Stimulated activated CD4-positive, alpha-beta T cell treated with anti-CD3 and anti-CD28 coated beads, Interleukin-2, amount 100 ng/mL, for 48 hours (primary cell): ENCODE data around the gene ARL6IP4.

Experiments used
- DNase-seq, 2 donors: peaks; one replicate each; pipeline ENCODE4 v3.0.0-alpha.2; 2020

Gene ARL6IP4

DNA sequence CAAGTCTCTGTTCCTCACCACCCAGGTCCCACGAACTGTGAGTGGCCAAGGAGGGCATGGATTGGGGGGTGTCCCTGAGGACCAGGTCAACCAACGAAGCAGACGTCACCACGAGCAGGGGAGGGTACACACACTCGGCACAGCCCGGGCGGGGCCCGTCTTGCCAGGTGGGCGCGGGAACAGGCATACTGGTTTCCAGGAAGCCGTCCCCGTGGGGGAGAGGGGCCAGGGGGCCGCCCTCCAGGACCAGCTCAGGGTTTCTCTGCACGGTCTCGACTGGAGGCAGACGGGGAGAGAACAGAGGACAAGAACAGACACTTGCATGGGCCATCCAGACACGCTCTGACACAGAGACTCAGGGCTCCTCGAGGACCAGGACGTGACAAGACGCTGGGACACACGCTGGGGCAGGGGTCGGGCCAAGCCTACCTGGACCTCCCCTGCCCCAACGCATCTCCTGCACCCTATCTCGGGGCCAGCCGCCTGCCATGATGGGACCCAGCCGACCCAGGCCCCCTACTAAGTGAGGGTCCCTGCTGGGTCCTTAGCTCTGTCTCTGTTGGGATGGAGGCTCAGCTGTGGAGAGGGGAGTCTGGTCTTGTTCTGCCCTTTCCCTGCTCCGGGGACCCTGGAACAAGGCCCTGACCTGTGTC is 11.3 kb downstream of the ARL6IP4 start:
- DNase-seq: no peak

DNA sequence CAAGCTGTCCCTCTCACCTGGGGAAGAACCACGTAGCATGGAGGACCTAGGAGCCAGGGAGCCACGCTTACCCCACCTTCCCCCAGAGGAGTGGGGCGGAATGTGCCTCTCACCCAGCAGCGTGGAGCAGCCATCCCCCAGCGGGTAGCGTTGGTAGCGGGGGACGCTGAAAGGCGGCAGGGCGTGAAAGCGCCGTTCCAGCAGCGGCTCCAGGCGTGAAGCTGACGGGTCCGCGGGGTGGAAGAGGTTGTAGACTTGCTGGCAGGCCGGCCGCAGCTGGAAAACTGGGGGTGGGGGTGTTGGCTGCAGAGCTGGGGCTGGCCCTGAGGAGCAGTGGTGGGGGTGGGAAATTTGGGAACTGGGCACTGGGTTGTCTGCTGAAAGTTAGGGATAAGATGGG is 11.9 kb downstream of the ARL6IP4 start:
- no peak for DNase-seq

- DNase-seq: no peak
These were observed 13.7 kb downstream of the ARL6IP4 start for GRCh38 chr12:122994140-122994675.

GRCh38 chr12:122994781-122995502 is 14.5 kb downstream of the ARL6IP4 start:
- no peak for DNase-seq

DNA sequence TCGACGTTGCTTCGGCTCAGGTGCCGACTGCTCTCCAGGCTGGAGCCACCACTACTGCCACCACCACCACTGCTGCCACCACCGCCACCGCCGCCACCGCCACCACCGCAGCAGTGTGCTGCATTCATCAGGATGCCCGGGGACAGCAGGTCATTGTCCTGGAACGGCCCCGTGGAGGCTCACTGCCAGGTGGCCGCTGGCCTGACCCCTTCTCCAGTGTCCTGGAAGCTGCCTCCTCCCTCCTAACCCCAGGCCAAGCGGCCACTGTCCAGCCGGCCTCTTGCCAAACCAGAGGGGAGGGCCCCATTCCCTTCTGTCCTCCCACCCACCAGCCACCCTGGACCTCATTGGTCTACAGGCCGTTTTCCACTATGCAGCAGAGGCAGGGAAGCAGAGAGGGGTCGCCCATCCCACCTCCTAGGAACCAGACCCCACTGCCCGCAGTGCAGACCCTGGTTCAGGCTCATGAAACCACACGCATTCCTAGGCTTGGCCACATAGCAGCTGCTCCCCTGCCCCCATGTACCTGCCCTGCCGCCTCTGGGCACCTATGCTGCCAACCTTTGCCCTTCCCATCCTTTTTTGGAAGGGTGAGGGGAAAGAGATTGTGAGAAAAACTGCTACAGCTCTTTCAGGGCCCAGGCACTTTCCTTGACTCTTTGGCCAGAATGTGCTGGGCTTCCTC is 15.2 kb downstream of the ARL6IP4 start:
- no peak for DNase-seq

- DNase-seq: no peak
These were observed 15.7 kb downstream of the ARL6IP4 start for GRCh38 chr12:122996188-122996601.

DNA sequence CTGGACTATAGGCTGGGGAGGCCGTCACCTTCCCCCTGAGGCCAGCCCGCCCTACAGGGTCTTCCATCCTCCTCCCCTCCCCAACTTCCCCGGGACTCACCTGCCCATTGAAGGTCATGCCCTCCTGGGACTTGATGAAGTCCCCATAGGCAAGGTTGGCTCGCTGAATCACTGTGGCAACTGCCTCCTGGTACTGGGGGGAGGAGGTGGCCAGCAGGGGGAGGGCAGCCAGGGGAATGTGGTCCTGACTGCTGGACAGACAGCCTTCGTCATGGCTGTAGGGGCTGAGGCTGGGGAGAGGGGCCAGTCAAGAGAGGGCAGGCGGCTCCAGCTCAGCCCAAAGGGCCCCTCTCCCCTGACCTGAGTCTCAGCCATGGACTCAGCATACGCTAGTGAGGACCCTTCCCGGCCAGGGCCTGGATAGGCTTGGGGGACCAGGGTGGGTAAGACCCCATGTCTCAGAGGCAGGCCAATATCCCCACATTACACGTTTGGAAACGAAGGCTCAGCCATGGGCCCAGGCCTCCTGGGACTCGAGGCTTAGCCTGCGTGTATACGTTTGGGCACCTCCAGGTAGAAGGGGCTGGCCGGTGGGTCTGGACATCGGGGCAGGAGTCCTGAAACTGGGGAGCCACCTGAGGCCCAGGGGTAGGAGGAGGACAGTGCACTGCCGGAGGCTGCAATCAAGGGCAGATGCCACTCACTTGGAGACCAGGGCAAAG is 16.3 kb downstream of the ARL6IP4 start:
- DNase-seq: no peak

DNA sequence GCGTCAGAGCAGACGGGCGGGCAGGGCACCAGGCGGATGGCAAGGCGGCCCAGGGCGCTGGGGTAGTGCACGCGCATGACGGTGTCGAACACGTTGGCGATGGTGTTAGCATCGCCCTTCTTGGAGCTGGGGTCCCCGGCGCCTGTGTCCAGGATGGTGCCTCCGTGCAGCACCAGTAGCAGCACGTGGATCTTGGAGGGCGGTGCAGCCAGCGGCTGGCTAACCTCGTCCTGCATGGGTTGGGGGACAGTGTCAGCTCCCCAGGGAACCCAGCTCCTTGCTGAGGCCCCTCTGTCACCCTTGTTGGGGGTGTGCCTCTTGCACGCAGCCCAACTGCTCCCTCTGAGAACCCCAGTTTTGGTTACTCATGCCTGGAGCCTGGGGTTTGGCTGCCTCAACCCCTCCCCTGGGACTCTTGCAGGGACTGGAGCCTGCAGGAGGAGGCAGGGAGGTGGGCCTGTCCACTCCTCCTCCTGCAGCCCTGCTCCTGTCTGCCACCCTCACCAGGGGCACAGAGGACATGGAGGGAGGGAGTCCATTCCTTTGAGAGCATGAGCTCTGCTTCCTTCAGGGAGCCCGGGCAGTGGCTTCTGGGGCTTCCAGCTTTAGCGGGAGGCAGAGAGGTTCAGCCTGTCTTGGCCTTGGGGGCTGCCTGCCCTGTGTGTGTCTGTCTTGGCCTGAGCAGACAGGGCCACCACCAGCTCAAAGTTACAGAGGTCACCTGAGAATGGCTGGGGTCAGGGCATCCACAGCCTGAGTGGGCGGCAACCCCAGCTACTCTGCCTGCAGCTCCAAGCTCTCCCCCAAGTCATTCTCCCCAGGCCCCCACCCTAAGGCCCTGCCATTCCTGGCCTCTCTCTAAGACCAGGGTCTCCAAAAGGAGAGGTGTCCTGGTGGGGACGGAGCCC is 17.1 kb downstream of the ARL6IP4 start:
- DNase-seq: no peak

DNA sequence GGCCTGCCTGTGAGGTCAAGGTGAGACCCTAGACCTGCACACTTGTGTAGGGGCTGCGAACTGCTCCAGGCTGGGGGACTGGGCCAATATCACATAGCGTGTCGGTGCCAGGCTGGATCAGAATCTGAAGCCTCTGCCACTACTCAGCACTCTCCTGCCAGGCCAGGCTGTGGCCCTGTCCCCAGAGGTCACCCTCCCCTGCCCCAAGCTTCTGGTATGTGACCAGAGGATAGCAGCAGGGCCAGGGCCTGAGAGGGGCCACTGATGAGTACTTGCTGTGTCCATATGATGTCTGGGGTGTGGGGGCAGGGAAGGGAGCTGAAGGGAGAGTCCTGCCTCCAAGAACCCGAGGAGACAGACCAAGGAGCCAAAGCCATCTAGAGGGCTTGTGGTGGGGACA is 17.8 kb downstream of the ARL6IP4 start:
- DNase-seq: no peak

DNA sequence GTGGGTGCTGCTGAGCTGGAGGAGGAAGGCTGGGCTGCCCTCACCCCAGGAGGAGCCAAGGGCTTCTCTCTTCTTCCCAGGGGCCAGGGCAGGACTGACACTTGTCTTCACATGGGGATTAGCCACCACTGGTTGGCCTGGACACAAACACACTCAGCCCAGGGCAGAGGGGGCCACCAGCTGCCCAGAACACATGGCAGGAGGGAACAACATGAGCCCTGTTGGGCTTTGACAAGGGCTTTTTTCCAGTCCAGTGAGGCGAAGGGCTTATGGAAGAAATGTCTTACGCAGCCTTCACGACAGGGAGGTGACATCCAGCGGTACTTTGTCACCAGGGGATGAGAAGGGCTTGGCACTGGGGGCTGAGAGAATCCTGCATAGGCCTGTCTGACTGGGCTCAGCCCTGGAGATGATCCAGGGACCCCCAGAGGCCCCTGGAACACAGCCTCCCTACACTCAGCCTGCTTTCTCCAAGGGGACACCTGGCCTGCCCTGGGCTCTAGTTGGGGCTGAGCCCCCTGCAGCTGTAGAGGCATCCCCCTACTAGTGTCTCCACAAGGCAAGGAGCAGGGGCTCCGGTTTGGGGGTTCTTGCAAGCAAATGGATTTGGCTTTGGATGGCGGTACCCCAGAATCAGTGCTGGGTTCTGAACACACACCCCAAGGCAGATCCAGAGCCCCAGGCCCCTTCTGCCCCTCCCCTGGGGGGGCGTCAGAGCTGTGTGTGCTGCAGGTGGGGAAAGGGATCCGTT is 18.9 kb downstream of the ARL6IP4 start:
- no peak for DNase-seq

DNA sequence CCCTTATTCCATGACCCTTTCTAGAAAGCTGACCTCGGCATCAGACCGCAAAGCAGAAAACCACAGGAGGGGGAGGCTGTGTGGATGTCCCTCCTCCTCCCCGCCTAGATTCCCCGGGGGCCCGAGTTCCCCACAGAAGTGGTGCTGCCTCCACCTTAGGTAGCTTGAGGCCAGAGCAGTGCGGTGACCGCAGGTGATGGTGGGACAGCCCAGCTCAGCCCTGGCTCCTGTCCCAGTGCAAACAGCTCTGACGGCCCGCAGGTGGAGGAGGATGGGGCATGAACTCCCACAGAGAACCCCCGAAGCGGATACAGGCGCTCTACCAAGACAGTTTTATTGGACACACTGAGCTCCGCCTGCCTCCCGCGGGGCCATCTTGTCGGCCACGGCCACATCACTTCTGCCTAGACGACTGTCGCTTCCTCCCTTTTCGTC is 19.5 kb downstream of the ARL6IP4 start:
- no peak for DNase-seq

DNA sequence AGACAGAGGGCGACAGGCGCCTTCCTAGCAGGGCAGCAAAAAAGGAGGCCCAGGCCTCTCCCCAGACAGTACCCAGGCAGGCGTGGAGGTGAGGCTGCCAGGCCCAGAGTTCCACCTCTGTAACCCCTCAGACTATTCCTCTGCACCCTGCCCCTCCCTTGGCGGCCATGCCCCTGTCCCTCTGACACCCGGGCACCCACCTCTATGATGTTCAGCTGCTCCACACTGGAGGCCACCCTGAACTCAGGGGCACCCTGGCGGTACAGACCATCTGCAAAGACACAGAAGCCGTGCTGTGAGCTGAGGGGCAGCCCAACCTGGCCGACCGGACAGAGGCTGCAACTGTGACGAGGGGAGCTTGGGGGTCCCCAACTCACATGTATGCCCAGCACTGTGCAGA is 20.1 kb downstream of the ARL6IP4 start:
- DNase-seq: no peak

DNA sequence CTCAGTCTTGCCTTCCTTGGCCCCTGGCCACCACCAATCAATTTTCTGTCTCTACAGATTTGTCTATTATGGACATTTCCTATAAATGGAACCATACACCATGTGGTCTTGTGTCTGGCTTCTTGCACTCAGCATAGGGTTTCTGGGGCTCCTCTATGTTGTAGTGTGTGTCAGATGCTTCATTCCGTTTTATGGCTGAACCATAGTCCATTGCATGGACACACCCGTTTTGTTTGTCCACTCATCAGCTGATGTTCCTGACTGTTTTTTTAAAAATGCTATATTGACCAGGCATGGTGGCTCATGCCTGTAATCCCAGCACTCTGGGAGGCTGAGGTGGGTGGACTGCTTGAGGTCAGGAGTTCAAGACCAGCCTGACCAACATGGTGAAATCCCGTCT is 21.0 kb downstream of the ARL6IP4 start:
- no peak for DNase-seq

GRCh38 chr12:123003257-123003656 is 22.8 kb downstream of the ARL6IP4 start:
- no peak for DNase-seq

- DNase-seq: no peak
These were observed 23.8 kb downstream of the ARL6IP4 start for GRCh38 chr12:123004287-123004686.

DNA sequence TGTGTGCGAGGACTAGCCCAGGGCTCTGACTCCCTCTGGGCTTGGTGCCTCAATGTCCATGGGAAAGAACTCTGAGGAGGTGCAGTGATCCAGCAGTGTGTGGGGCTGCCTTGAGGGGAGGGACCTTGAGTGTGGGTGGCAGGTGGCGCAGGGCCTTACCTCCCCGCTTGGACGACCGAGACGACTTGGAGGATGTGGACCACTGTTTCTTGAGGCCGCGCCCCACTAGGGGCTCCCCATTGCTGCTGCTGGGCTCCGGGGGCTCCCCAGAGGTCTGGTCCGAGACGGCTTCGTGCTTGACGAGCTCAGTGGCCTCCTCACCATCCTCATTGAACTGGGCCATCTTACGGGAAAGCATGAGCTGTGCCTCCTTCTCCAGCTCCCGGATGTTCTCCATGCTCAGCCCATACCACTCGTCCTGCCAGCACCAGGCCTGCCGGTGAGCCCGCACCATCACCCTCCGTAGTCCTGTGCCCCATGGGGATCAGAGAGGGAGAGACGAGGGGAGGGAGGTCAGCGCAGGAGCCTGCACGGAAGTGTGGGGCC is 24.7 kb downstream of the ARL6IP4 start:
- DNase-seq: no peak

GRCh38 chr12:123006977-123007376 is 26.5 kb downstream of the ARL6IP4 start:
- no peak for DNase-seq

GRCh38 chr12:123010110-123010509 is 29.6 kb downstream of the ARL6IP4 start:
- DNase-seq: no peak

DNA sequence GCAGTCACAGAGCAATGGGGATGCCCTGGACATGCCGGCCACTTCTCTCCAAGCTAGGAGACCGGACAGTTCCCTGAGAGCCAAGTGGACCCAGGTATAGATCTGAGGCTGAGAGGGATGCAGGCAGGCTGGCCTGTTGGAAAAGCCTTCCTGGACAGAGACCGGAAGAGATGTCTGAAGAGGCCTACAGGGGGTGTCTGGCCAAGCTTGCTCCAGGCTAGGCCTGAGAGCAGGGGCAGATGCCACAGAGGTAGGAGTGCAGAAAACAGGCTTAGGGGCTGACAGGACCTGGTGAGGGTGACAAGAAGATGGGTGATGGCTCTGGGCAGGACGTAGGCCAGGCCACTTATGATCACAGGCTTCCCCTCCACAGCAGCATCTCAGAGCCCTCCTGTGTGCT is 30.2 kb downstream of the ARL6IP4 start:
- no peak for DNase-seq

GRCh38 chr12:123011701-123012100 is 31.2 kb downstream of the ARL6IP4 start:
- no peak for DNase-seq
